HEK293 (cell line): Measurements from ENCODE around the gene PPIL4.

Experiments used
- CTCF ChIA-PET: fragments of 350-600 bp; formaldehyde crosslinking; extraction: SDS; loops from one replicate; lab custom pipeline; 2021; ENCODE audit warnings: antibody characterized with exemption; lab: Yijun Ruan, JAX
- POLR2A ChIA-PET: fragments of 300-600 bp; formaldehyde crosslinking; extraction: SDS; loops from one replicate; lab custom pipeline; 2020; ENCODE audit warnings: antibody characterized with exemption, inconsistent platforms; lab: Yijun Ruan, JAX
- H3K27ac ChIP-seq: fragments of 200-500 bp; sonication (Bioruptor generic); 2 replicates; pipeline ENCODE4 v1.5.1; 2014; ENCODE audit warnings: low read depth, low read length, control low read depth, inconsistent platforms; ENCODE audit errors: extremely low read depth
- H3K36me3 ChIP-seq, 2 experiments: fragments of 200-500 bp in 1 of 2; sonication (Bioruptor generic) in 1 of 2; 1 replicate in 1 of 2; 2 replicates in 1 of 2; pipeline ENCODE4 v1.5.1; 2014 to 2017; ENCODE audit warnings: inconsistent platforms in 2 of 2, low read length in 2 of 2; ENCODE audit not compliant: control insufficient read depth in 2 of 2, insufficient read depth in 1 of 2
- H3K4me1 ChIP-seq: fragments of 200-500 bp; sonication (Bioruptor generic); 2 replicates; pipeline ENCODE4 v1.5.1; 2014; ENCODE audit warnings: mild to moderate bottlenecking, low read length, inconsistent platforms; ENCODE audit not compliant: control insufficient read depth, insufficient read depth
- H3K4me3 ChIP-seq: 2 replicates; pipeline ENCODE4 v1.5.1; 2011; ENCODE audit warnings: low read depth, mild to moderate bottlenecking, control low read depth, low read length, moderate library complexity
- H3K9me3 ChIP-seq: fragments of 200-500 bp; sonication (Bioruptor generic); 2 replicates; pipeline ENCODE4 v1.5.1; 2014; ENCODE audit warnings: low read depth, low read length, inconsistent platforms; ENCODE audit not compliant: control insufficient read depth, insufficient read depth
- GFI1B ChIP-seq: fragments of 450-650 bp; formaldehyde crosslinking; IDR thresholded peaks from 2 replicates; pipeline ENCODE4 v1.5.1; 2016; ENCODE audit warnings: missing biosample characterization, missing genetic modification characterization
- HOXC10 ChIP-seq: sonication (generic); formaldehyde crosslinking; IDR thresholded peaks from 2 replicates; pipeline ENCODE4 v1.8.1; 2023; ENCODE audit warnings: mild to moderate bottlenecking, missing genetic modification reagents
- IKZF3 ChIP-seq: fragments of 450-650 bp; IDR thresholded peaks from 2 replicates; pipeline ENCODE4 v1.5.0; 2018; ENCODE audit warnings: missing biosample characterization, mild to moderate bottlenecking, missing genetic modification characterization, moderate library complexity
- OSR2 ChIP-seq: fragments of 450-650 bp; formaldehyde crosslinking; IDR thresholded peaks from 2 replicates; pipeline ENCODE4 v1.5.1; 2016; ENCODE audit warnings: missing biosample characterization, missing genetic modification characterization
- PRDM6 ChIP-seq: fragments of 450-650 bp; formaldehyde crosslinking; IDR thresholded peaks from 2 replicates; pipeline ENCODE4 v1.5.1; 2017; ENCODE audit warnings: missing biosample characterization, missing genetic modification characterization
- SETDB1 ChIP-seq: IDR thresholded peaks from one replicate; pipeline ENCODE4 v1.6.1; 2017; ENCODE audit warnings: mild to moderate bottlenecking, low read length, moderate library complexity, mixed read lengths; ENCODE audit not compliant: insufficient read length
- SP3 ChIP-seq: fragments of 450-650 bp; formaldehyde crosslinking; IDR thresholded peaks from 2 replicates; pipeline ENCODE4 v1.5.1; 2016; ENCODE audit warnings: missing biosample characterization, missing genetic modification characterization
- TSHZ1 ChIP-seq: fragments of 450-650 bp; formaldehyde crosslinking; IDR thresholded peaks from 2 replicates; pipeline ENCODE4 v1.5.1; 2016; ENCODE audit warnings: missing biosample characterization, missing genetic modification characterization, borderline replicate concordance
- YY2 ChIP-seq: fragments of 450-650 bp; formaldehyde crosslinking; IDR thresholded peaks from 2 replicates; pipeline ENCODE4 v1.5.1; 2016; ENCODE audit warnings: missing biosample characterization, missing genetic modification characterization
- ZBTB17 ChIP-seq: fragments of 450-650 bp; formaldehyde crosslinking; IDR thresholded peaks from 2 replicates; pipeline ENCODE4 v1.5.1; 2016; ENCODE audit warnings: missing biosample characterization, missing genetic modification characterization
- ZNF140 ChIP-seq: fragments of 450-650 bp; formaldehyde crosslinking; IDR thresholded peaks from 2 replicates; pipeline ENCODE4 v1.5.1; 2016; ENCODE audit warnings: missing biosample characterization, missing genetic modification characterization
- ZNF146 ChIP-seq: fragments of 450-650 bp; formaldehyde crosslinking; IDR thresholded peaks from 2 replicates; pipeline ENCODE4 v1.5.1; 2016; ENCODE audit warnings: missing biosample characterization, missing genetic modification characterization
- ZNF214 ChIP-seq: fragments of 450-650 bp; formaldehyde crosslinking; IDR thresholded peaks from 2 replicates; pipeline ENCODE4 v1.5.1; 2017; ENCODE audit warnings: missing biosample characterization, mild to moderate bottlenecking, missing genetic modification characterization, borderline replicate concordance
- ZNF335 ChIP-seq: fragments of 450-650 bp; formaldehyde crosslinking; conservative IDR thresholded peaks from 2 replicates; pipeline ENCODE4 v1.5.1; 2016; ENCODE audit warnings: missing biosample characterization, missing genetic modification characterization
- ZNF341 ChIP-seq: fragments of 450-650 bp; formaldehyde crosslinking; IDR thresholded peaks from 2 replicates; pipeline ENCODE4; 2016; ENCODE audit warnings: low read depth, missing biosample characterization, missing genetic modification characterization
- ZNF362 ChIP-seq: fragments of 450-650 bp; formaldehyde crosslinking; IDR thresholded peaks from 2 replicates; pipeline ENCODE4 v1.5.1; 2016; ENCODE audit warnings: missing biosample characterization, missing genetic modification characterization
- ZNF366 ChIP-seq: fragments of 450-650 bp; formaldehyde crosslinking; conservative IDR thresholded peaks from 2 replicates; pipeline ENCODE4 v1.5.1; 2016; ENCODE audit warnings: missing biosample characterization, missing genetic modification characterization
- ZNF449 ChIP-seq: fragments of 450-650 bp; formaldehyde crosslinking; IDR thresholded peaks from 2 replicates; pipeline ENCODE4 v1.5.1; 2017; ENCODE audit warnings: missing biosample characterization, mild to moderate bottlenecking, missing genetic modification characterization, moderate library complexity
- ZNF529 ChIP-seq: fragments of 450-650 bp; formaldehyde crosslinking; IDR thresholded peaks from 2 replicates; pipeline ENCODE4 v1.5.1; 2017; ENCODE audit warnings: missing genetic modification characterization, missing biosample characterization; ENCODE audit not compliant: insufficient replicate concordance
- ZNF580 ChIP-seq: fragments of 450-650 bp; formaldehyde crosslinking; IDR thresholded peaks from 2 replicates; pipeline ENCODE4 v1.5.1; 2016; ENCODE audit warnings: missing biosample characterization, missing genetic modification characterization
- ZNF610 ChIP-seq: fragments of 450-650 bp; formaldehyde crosslinking; IDR thresholded peaks from 2 replicates; pipeline ENCODE4 v1.5.1; 2016; ENCODE audit warnings: missing biosample characterization, missing genetic modification characterization, borderline replicate concordance
- ZNF670 ChIP-seq: fragments of 450-650 bp; formaldehyde crosslinking; IDR thresholded peaks from 2 replicates; pipeline ENCODE4 v1.5.1; 2016; ENCODE audit warnings: missing biosample characterization, missing genetic modification characterization, low read depth
- ZNF677 ChIP-seq: fragments of 450-650 bp; IDR thresholded peaks from 2 replicates; pipeline ENCODE4 v1.5.0; 2018; ENCODE audit warnings: missing biosample characterization, mild to moderate bottlenecking, missing genetic modification characterization, moderate library complexity
- ZNF76 ChIP-seq: fragments of 450-650 bp; formaldehyde crosslinking; IDR thresholded peaks from 2 replicates; pipeline ENCODE4; 2016; ENCODE audit warnings: low read depth, missing biosample characterization, missing genetic modification characterization, borderline replicate concordance
- ZNF768 ChIP-seq: fragments of 450-650 bp; formaldehyde crosslinking; IDR thresholded peaks from 2 replicates; pipeline ENCODE4 v1.5.1; 2018; ENCODE audit warnings: missing biosample characterization, mild to moderate bottlenecking, missing genetic modification characterization
- ZXDB ChIP-seq: fragments of 450-650 bp; formaldehyde crosslinking; IDR thresholded peaks from 2 replicates; pipeline ENCODE4 v1.5.1; 2016; ENCODE audit warnings: missing biosample characterization, missing genetic modification characterization

Gene PPIL4

GRCh38 chr6:149563928-149564325 is 18.1 kb upstream of the PPIL4 start (continued):
- peak; percentile 63; the same call in 1 of the 2 replicates for TF ChIP-seq TSHZ1 (tag by site-specific recombination)
- peak; percentile 15; the same call in 1 of the 2 replicates for TF ChIP-seq ZNF449 (tag by site-specific recombination)
- peak; percentile 3; the same call in 1 of the 2 replicates for TF ChIP-seq SP3 (tag by site-specific recombination)
- TF ChIP-seq IKZF3: peak; percentile 26; the same call in 1 of the 2 replicates
- no peak for TF ChIP-seq ZNF140
- TF ChIP-seq HOXC10: no peak
- peak; percentile 51 for TF ChIP-seq OSR2

GRCh38 chr6:149563203-149563927 is 17.5 kb upstream of the PPIL4 start:
- no peak overlapping the region for H3K4me3 ChIP-seq
- TF ChIP-seq ZNF529: no peak
- TF ChIP-seq ZXDB (tag by site-specific recombination): no peak
- no peak for TF ChIP-seq ZNF677 (tag by site-specific recombination)
- 0 out of 2 replicates have a peak, but pooled peaks have one; percentile 25 for TF ChIP-seq ZBTB17
- TF ChIP-seq PRDM6 (tag by site-specific recombination): no peak
- peak; percentile 81 for TF ChIP-seq ZNF362 (tag by site-specific recombination)
- TF ChIP-seq ZNF214 (tag by site-specific recombination): no peak
- TF ChIP-seq ZNF341 (tag by site-specific recombination): no peak
- no peak for TF ChIP-seq ZNF76
- TF ChIP-seq ZNF146 (tag by site-specific recombination): no peak
- TF ChIP-seq SETDB1: no peak
- no peak for TF ChIP-seq ZNF610 (tag by site-specific recombination)
- no peak for TF ChIP-seq ZNF580 (tag by site-specific recombination)
- TF ChIP-seq ZNF768 (tag by site-specific recombination): no peak
- TF ChIP-seq ZNF335 (tag by site-specific recombination): peak; percentile 81
- no peak for TF ChIP-seq ZNF670 (tag by site-specific recombination)
- TF ChIP-seq GFI1B: peak; percentile 54; the same call in 1 of the 2 replicates
- TF ChIP-seq YY2 (tag by site-specific recombination): 0 out of 2 replicates have a peak, but pooled peaks have one; percentile 27
- peak; percentile 46; the same call in 1 of the 2 replicates for TF ChIP-seq ZNF366 (tag by site-specific recombination)
- 0 out of 2 replicates have a peak, but pooled peaks have one; percentile 2 for TF ChIP-seq SP3 (tag by site-specific recombination)
- H3K4me1 ChIP-seq: peaks cover 19% of the 10 kb centered on the region; the same call in 1 of the 2 replicates
- no peak overlapping the region for H3K27ac ChIP-seq
- no peaks in the 10 kb centered on the region for H3K9me3 ChIP-seq
- POLR2A ChIA-PET: interaction anchor here (0.6 to 1.4 kb wide), 3 partner anchors 155 to 333 kb away, joined by 3 to 5 read pairs (median 3); no protein-coding TSS in a partner anchor
- H3K36me3 ChIP-seq: no peaks in the 10 kb centered on the region
- CTCF ChIA-PET: interaction anchor here (0.6 to 2.1 kb wide), 12 partner anchors 9 to 280 kb away, joined by 3 to 14 read pairs (median 3); partner anchors contain the start of gene PPIL4
